Hepatocyte (in vitro differentiated cells): ENCODE measurements around the gene ARID4B.

Source experiments
- CTCF ChIP-seq: fragments of 200-600 bp; sonication (generic); IDR thresholded peaks from 2 replicates; pipeline ENCODE4 v1.5.1; 2016; ENCODE audit warnings: antibody characterized with exemption, mild to moderate bottlenecking; ENCODE audit not compliant: poor library complexity
- EZH2phosphoT487 ChIP-seq: fragments of 200-600 bp; sonication (generic); IDR thresholded peaks from one replicate; pipeline ENCODE4 v1.6.1; 2018; ENCODE audit warnings: antibody characterized with exemption, mild to moderate bottlenecking, low read depth, moderate library complexity; ENCODE audit not compliant: unreplicated experiment, severe bottlenecking

- no peak for TF ChIP-seq CTCF
- no peak for TF ChIP-seq EZH2phosphoT487
Measured at GRCh38 chr1:235134171-235134570, 193.8 kb downstream of the ARID4B start.
